Activated T-cell treated with anti-CD3 and anti-CD28 coated beads, Interleukin-2, amount 50 U/mL, for 72 hours (primary cell): ENCODE data around the gene RFX3. TPM values are rescaled to one million over a fixed set of nuclear protein-coding genes. Genes with fewer than 3 reads are reported as not detected.

Experiments used
- ATAC-seq, 2 donors: fragments of 150-1000 bp; cut with Tn5 transposase; replicated peaks in 1 of 2; 2 replicates each; pipeline ENCODE4 v1.10.0; 2021; ENCODE audit warnings: moderate library complexity in 2 of 2, mild to moderate bottlenecking in 1 of 2
- DNase-seq, 2 donors: peaks; one replicate each; pipeline ENCODE4 v3.0.0; 2021 to 2022; ENCODE audit warnings: mixed read lengths in 1 of 2
- H3K27ac Mint-ChIP-seq: one replicate; pipeline ENCODE4 v1.8.0; 2022; ENCODE audit warnings: mild to moderate bottlenecking, moderate library complexity, mixed read lengths
- H3K27me3 Mint-ChIP-seq: one replicate; pipeline ENCODE4 v1.8.0; 2022; ENCODE audit warnings: low read depth, mixed read lengths
- H3K36me3 Mint-ChIP-seq, 2 donors: one replicate each; pipeline ENCODE4 v1.8.0; 2022; ENCODE audit warnings: mixed read lengths in 2 of 2, mild to moderate bottlenecking in 1 of 2; ENCODE audit not compliant: insufficient read depth in 2 of 2
- H3K4me1 Mint-ChIP-seq: one replicate; pipeline ENCODE4 v1.8.0; 2022; ENCODE audit warnings: low read depth, mixed read lengths
- H3K4me3 Mint-ChIP-seq, 2 donors: one replicate each; pipeline ENCODE4 v1.8.0; 2022; ENCODE audit warnings: mild to moderate bottlenecking in 2 of 2, mixed read lengths in 2 of 2, moderate library complexity in 2 of 2
- H3K9me3 Mint-ChIP-seq, 2 donors: one replicate each; pipeline ENCODE4 v1.8.0; 2022; ENCODE audit warnings: mixed read lengths in 2 of 2
- total RNA-seq, 2 donors: library from RNA; stranded (reverse); gene quantifications; one replicate each; pipeline ENCODE4 v1.2.3, GENCODE V29; 2022

The RFX3 gene
- total RNA-seq, 2 donors from 2014 or later, result 20.1 to 20.2 TPM

DNA sequence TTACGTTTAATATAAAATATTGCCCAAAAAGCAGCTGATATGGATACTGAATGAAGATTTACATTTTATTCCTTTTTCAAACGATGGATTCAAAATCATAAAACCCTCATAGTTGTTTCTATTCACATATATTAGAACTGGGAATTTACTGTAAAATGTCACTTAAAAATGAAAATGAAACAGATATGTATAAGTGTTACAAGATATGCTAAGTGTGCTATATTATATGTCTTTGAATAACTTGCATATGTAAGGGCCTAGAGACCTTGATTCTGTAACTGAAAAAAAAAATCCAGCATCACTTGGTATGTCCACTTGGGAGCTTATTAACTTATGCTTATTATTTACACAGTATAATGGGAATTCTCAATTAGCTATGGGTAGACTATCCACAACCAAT lies 43.2 kb downstream of the RFX3 start:
- no peak for ATAC-seq
- peaks cover 10 to 19% of the 10 kb centered on the region in 2 donors for H3K36me3 Mint-ChIP-seq
- H3K9me3 Mint-ChIP-seq, result no peaks in the 10 kb centered on the region

DNA sequence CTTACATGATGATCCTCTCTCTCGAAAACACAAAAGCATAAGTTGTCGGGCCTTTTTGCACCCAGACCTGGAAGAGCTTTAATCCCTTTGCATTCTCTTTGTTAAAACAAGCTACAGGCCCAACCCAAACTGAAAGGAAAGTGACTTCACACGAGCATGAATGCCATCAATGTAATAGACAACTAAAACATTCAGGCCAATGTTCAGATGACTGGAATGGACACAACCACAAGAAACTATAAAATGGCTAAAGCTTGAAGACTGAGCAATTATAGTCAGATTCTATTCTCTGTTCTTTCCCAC lies 45.5 kb downstream of the RFX3 start:
- Mint-ChIP-seq H3K4me1 (peaks cover 65% of the 10 kb centered on the region), H3K9me3 (no peaks in the 10 kb centered on the region), H3K36me3 (peaks cover 13 to 17% of the 10 kb centered on the region in 2 donors), H3K27ac (peak overlapping the region; percentile 97), H3K4me3 (peak overlapping the region in 1 of 2 donors; percentile 66), H3K27me3 (no peaks in the 10 kb centered on the region)
- no peak for ATAC-seq
- DNase-seq, result no peak

More for the DNA sequence above, 43.2 kb downstream of the RFX3 start:
- DNase-seq, result no peak
- H3K27me3 Mint-ChIP-seq, result no peaks in the 10 kb centered on the region
- peaks cover 43% of the 10 kb centered on the region for H3K4me1 Mint-ChIP-seq
- H3K27ac Mint-ChIP-seq, result peak overlapping the region; percentile 54
- no peak overlapping the region for H3K4me3 Mint-ChIP-seq

DNA sequence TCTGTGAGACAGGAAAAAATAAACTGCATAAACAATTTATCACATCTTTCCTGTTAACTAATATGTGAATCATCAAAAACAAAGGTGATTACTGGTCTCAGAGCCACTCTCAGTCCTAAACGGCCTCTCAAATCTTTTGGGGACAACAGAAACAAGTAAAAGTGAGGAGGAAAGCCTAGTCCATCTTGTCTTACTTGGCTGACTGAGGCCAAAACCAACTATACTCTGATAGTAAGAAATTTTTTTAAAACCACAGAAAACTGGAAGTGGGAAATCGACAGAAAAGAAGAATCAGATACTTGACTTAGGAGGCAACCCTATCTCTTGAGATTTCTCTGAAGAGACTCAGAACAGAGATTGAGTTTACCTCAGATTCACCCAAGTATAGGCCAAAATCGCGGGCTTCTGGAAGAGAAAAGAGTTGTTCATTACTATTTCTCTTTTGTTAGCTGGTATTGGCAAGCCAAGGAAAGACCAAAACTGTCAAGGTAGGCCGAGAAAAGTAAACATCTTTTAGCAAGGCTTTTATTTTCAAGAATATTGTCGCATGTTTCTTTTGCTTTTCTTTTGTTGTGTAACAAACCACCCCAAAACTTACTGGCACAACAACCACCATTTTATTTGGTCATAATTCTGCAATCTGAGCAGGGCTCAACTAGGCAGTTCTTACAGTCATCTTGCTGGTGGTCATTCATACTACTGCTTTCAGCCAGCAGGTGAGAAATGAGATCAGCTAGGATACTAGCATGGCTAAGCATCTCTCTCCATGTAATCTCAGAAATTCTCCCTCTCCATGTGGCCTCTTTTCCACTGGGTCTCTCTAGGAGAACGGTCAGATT lies 46.1 kb downstream of the RFX3 start:
- H3K4me1 Mint-ChIP-seq, result peaks cover 71% of the 10 kb centered on the region
- H3K4me3 Mint-ChIP-seq, result peak overlapping the region; percentile 34 to 66
- ATAC-seq (peak; percentile 35 to 69), DNase-seq (no peak)
- no peaks in the 10 kb centered on the region for H3K9me3 Mint-ChIP-seq
- no peaks in the 10 kb centered on the region for H3K27me3 Mint-ChIP-seq
- peaks cover 13 to 17% of the 10 kb centered on the region in 2 donors for H3K36me3 Mint-ChIP-seq
- H3K27ac Mint-ChIP-seq, result peak overlapping the region; percentile 97

DNA sequence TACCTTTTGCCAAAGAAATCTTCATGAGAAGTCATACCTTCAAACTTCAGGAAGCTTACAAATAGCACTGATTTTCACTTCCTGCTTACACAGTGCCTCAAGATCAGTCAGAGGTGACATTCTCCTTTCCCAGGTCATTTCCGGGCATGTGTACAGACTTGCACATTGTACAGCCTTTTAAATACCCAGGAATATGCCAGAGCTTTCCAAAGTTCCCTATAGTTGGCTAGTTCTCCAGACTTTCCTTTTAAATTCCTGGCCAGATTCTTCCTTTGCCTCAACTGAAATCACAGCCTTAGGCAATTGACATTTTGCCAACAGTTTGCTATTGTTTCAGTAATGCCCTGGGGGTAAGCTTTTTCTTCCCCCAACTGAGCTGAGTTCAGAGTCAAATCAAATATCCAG lies 47.2 kb downstream of the RFX3 start:
- peaks cover 12 to 13% of the 10 kb centered on the region in 2 donors for H3K36me3 Mint-ChIP-seq
- no peaks in the 10 kb centered on the region for H3K9me3 Mint-ChIP-seq
- peak in 1 of 2 donors; percentile 7 for DNase-seq
- peak overlapping the region; percentile 77 to 99 for H3K4me3 Mint-ChIP-seq
- H3K27ac Mint-ChIP-seq, result peak overlapping the region; percentile 99
- H3K4me1 Mint-ChIP-seq, result peaks cover 80% of the 10 kb centered on the region
- peak; percentile 51 to 59 for ATAC-seq
- no peaks in the 10 kb centered on the region for H3K27me3 Mint-ChIP-seq

DNA sequence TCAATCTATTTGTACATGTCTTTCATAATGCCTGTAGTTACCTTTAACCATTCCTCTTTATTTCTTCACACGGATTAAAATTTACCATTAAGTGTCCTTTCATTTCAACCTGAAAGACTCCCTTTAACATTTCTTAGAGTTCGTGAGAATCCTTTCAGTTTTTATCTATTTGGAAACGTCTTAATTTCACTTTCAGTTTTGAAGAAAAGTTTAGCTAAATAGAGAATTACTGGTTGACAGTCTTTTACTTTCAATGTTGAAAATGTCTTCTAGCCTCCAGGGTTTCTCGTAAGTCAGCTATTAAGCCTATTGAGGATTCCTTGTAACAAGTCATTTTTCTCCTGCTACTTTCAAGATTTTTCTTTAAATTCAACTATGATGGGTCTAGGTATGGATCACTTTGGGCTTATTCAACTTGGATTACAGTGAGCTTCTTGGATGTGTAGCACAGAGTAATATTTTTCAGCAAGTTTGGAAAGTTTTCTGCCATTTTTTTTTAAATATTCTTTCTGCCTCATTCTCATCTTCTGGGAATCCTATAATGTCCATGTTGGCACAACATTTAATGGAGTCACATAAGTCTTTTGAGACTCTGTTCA lies 48.5 kb downstream of the RFX3 start:
- ATAC-seq, result peak; percentile 51 to 61
- peak overlapping the region; percentile 77 to 99 for H3K4me3 Mint-ChIP-seq
- peaks cover 81% of the 10 kb centered on the region for H3K4me1 Mint-ChIP-seq

DNA sequence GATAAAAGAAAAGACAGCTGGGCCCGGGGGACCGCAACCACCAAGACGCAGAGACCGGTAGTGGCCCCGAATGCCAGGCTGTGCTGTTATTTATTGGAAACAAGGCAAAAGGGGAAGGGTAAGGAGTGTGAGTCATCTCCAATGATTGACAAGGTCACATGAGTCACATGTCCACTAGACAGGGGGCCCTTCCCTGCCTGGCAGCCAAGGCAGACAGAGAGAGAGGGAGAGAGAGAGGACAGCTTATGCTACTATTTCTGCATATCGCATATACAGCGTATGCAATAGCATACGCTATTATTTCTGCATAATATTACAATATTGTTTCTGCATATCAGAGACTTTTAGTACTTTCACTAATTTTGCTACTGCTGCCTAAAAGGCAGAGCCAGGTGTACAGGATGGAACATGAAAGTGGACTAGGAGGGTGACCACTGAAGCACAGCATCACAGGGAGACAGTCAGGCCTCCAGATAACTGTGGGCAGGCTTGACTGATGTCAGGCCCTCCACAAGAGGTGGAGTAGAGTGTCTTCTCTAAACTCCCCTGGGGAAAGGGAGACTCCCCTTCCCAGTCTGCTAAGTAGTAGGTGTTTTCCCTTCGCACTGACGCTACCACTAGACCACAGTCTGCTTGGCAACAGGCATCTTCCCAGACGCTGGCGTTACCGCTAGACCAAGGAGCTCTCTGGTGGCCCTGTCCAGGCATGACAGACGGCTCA lies 50.3 kb downstream of the RFX3 start:
- Mint-ChIP-seq H3K27ac (no peak overlapping the region), H3K36me3 (peaks cover 11 to 13% of the 10 kb centered on the region in 2 donors), H3K4me1 (peaks cover 72% of the 10 kb centered on the region), H3K27me3 (no peaks in the 10 kb centered on the region), H3K9me3 (no peaks in the 10 kb centered on the region), H3K4me3 (peak overlapping the region; percentile 6 to 22)
- peak in 1 of 2 donors; percentile 46 for ATAC-seq
- peak; percentile 6 to 19 for DNase-seq

More for the DNA sequence above, 48.5 kb downstream of the RFX3 start:
- Mint-ChIP-seq H3K27ac (peak overlapping the region; percentile 99), H3K9me3 (no peaks in the 10 kb centered on the region), H3K36me3 (peaks cover 12 to 13% of the 10 kb centered on the region in 2 donors), H3K27me3 (no peaks in the 10 kb centered on the region)
- no peak for DNase-seq

DNA sequence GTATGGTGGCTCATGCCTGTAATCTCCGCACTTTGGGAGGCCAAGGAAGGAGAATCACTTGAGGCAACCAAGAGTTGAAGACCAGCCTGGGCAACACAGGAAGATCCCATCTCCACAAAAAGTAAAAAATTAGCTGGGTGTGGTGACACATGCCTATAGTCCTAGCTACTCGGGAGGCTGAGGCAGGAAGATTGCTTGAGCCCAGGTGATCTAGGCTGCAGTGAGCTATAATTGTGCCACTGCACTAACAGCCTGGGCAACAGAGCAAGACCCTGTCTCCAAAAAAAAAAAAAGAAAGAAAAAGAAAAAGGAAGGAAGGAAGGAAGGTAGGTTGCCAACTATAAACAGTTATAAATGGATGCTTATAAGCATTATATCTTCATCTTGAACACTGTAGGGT lies 51.0 kb downstream of the RFX3 start:
- ATAC-seq (no peak), DNase-seq (no peak)
- Mint-ChIP-seq H3K4me3 (peak overlapping the region; percentile 6 to 22), H3K9me3 (no peaks in the 10 kb centered on the region), H3K27ac (peak overlapping the region; percentile 82), H3K4me1 (peaks cover 66% of the 10 kb centered on the region), H3K27me3 (no peaks in the 10 kb centered on the region), H3K36me3 (peaks cover 7 to 9% of the 10 kb centered on the region in 2 donors)

DNA sequence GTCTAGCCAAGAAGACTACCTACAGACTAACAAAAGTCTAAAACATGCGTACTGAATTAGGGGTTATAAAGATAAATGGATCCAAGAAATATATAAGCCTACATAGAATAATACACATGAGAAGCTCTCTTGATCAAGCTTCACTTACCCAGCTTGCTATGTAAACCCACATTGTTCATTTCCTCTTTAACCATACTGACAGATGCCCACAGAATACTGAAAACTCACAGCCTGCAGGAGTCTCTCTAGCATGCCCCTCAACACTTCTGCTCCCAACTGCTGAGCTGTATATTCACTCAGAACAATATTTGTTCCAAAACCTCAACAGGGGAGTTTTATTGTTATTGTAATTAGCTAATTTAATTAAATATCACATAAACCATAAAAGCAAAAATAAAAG lies 52.4 kb downstream of the RFX3 start:
- Mint-ChIP-seq H3K4me1 (peaks cover 54% of the 10 kb centered on the region), H3K4me3 (no peak overlapping the region), H3K27me3 (no peaks in the 10 kb centered on the region), H3K9me3 (no peaks in the 10 kb centered on the region), H3K27ac (no peak overlapping the region), H3K36me3 (peaks cover 4 to 6% of the 10 kb centered on the region in 2 donors)
- no peak for ATAC-seq
- DNase-seq, result no peak

DNA sequence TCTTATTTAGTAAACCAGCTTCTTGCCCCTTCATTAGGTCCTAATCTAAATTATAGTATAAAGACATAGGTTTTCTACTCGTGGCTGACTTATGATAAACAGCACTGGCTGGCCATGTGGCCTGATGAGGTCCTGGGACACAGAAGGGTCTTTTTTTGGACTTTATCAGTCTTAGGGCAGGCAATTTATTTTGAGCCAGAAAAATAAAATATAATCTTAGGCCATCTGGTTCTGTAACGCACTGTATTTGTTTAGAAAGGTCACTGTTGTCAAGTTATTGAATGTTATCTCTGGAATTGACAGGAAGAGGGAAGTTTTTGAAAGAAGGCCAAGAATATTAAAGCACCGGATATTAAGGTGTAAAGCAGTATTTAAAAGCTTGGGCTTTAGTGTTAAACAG lies 53.9 kb downstream of the RFX3 start:
- Mint-ChIP-seq H3K27me3 (no peaks in the 10 kb centered on the region), H3K36me3 (no peaks in the 10 kb centered on the region), H3K4me1 (peaks cover 49% of the 10 kb centered on the region), H3K4me3 (no peak overlapping the region), H3K27ac (peak overlapping the region; percentile 18), H3K9me3 (no peaks in the 10 kb centered on the region)
- DNase-seq, result no peak
- no peak for ATAC-seq

DNA sequence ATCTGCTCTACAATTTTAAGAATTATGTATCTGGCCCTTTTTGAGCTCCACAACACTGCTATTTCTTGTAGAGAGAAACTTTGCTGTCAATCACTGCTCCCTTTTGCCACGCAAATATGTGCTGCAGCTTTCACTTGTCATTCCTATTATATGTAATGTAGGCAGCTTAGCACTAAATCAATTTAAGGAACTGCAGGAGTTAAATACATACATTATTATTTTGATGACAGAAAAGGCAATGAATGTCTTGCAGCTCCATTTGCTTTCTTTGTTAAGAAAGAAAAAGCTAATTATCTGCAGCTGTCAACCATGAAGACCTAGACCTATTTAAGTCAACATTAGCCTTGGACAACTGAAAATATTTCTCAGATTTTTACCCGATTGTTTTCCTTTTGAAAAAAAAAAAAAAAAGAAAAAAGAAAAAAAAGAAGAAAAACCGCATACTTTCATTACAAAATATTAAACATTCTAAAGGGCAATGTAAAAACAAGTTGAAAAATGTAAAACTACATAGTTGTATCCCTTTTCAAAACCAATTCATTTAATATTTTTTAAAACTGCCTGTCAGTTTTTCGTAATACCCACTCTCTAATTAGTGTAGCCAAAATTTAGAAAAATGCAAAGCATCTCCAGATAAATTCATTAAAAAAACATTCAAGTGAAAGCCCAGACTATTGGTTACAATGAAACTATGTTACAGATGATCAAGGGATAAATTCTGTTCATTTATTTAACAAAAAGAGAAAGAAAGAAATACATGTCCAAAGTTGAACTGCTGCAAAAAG lies 57.2 kb downstream of the RFX3 start:
- H3K36me3 Mint-ChIP-seq, result no peaks in the 10 kb centered on the region
- H3K4me3 Mint-ChIP-seq, result no peak overlapping the region
- H3K9me3 Mint-ChIP-seq, result no peaks in the 10 kb centered on the region
- H3K27me3 Mint-ChIP-seq, result no peaks in the 10 kb centered on the region
- peaks cover 20% of the 10 kb centered on the region for H3K4me1 Mint-ChIP-seq
- no peak overlapping the region for H3K27ac Mint-ChIP-seq
- DNase-seq (no peak), ATAC-seq (no peak)

DNA sequence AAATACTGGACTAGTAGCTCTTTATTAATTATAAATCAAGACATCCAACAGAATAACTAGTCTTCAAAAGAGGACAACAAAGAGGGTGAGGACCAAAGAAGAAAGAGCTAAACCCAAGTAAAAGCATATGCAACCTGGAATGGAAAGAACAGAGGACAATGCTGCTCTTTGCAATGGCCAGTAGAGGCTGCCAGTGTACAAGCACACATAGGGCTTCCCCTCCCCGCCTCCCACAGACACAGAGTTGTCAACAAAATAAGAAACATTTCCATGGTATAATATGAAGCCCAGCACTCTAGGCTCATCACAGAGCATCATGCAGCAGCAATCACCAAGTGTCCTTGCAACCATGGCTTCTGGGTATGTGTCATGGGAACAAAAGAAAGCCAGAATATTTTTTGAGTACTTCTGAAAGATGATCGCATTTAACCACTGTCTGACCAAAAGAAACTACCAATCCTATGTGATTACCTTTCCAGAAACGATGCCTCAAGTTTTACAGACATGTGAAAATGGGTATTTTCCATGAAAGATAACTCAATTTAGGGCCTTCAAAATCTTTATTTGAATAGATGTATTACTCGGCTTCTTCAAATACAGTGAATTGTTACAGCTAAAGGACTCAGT lies 58.1 kb downstream of the RFX3 start:
- DNase-seq (peak; percentile 50 to 54), ATAC-seq (peak; percentile 97 to 98)
- Mint-ChIP-seq H3K4me3 (peak overlapping the region in 1 of 2 donors; percentile 31), H3K36me3 (no peaks in the 10 kb centered on the region), H3K27ac (no peak overlapping the region), H3K4me1 (peaks cover 12% of the 10 kb centered on the region), H3K9me3 (no peaks in the 10 kb centered on the region), H3K27me3 (no peaks in the 10 kb centered on the region)

DNA sequence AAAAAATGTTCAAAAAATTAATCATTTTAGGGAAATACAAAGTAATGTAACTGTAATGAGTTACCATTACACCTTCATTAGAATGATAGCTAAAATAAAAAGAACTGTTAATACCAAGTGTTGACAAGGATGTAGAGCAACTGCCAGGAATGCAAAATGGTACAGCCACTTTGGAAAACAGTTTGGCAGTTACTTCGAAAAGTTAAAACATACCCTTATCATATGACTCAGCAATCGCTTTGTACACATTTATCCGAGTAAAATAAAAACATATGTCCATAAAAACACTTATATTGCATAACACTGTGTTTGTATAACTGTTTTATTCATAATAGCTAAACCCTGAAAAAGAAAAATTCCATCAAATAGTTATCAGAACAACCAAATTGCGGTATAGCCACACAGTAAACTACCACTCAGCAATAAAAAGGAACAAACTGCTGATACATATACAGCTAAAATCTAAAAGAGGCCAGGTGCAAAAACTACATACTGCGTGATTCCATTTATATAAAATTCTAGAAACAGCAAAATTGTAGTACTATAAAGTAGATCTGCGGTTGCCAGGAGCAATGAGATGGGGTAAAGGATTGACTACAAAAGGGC lies 61.7 kb downstream of the RFX3 start:
- Mint-ChIP-seq H3K27me3 (no peaks in the 10 kb centered on the region), H3K4me1 (peaks cover 12% of the 10 kb centered on the region), H3K9me3 (no peaks in the 10 kb centered on the region), H3K36me3 (no peaks in the 10 kb centered on the region), H3K4me3 (no peak overlapping the region), H3K27ac (no peak overlapping the region)
- DNase-seq (no peak), ATAC-seq (no peak)
